Vagina (tissue), 2 donors: ENCODE results near the gene TTLL11. TPM values are rescaled to one million over a fixed set of nuclear protein-coding genes. Genes with fewer than 3 reads are reported as not detected.

Experiments
- DNase-seq, 2 donors: peaks; one replicate each; pipeline ENCODE4 v3.0.0-alpha.2; 2017; ENCODE audit errors: extremely low spot score in 2 of 2
- H3K27ac ChIP-seq: fragments of 200-600 bp; sonication (generic); one replicate; pipeline ENCODE4 v1.5.1; 2019
- H3K27me3 ChIP-seq: fragments of 200-600 bp; sonication (generic); one replicate; pipeline ENCODE4 v1.5.1; 2019
- H3K36me3 ChIP-seq, 2 donors: fragments of 200-600 bp; sonication (generic); one replicate each; pipeline ENCODE4 v1.5.1; 2017 to 2019
- H3K4me1 ChIP-seq: fragments of 200-600 bp; sonication (generic); one replicate; pipeline ENCODE4 v1.5.1; 2019
- H3K4me3 ChIP-seq, 2 donors: fragments of 200-600 bp; sonication (generic); 1 replicate in 1 of 2; 2 replicates in 1 of 2; pipeline ENCODE4 v1.5.1; 2016 to 2019
- H3K9me3 ChIP-seq: fragments of 200-600 bp; sonication (generic); one replicate; pipeline ENCODE4 v1.5.1; 2019
- CTCF ChIP-seq, 3 experiments: fragments of 450-650 bp in 2 of 3; fragments of 200-600 bp in 1 of 3; sonication (generic) in 1 of 3; IDR thresholded peaks; one replicate each; pipeline ENCODE4 v1.5.1; 2017 to 2019; ENCODE audit warnings: antibody characterized with exemption in 3 of 3, mild to moderate bottlenecking in 2 of 3, moderate library complexity in 2 of 3
- POLR2A ChIP-seq, 2 donors: fragments of 450-650 bp; IDR thresholded peaks; one replicate each; pipeline ENCODE4 v1.6.1; 2017; ENCODE audit warnings: antibody characterized with exemption in 2 of 2, mild to moderate bottlenecking in 2 of 2, moderate library complexity in 2 of 2
- POLR2AphosphoS5 ChIP-seq, 2 donors: sonication (generic); formaldehyde crosslinking; IDR thresholded peaks; one replicate each; pipeline ENCODE4 v1.9.0; 2017; ENCODE audit warnings: antibody characterized with exemption in 2 of 2, mild to moderate bottlenecking in 2 of 2, low read depth in 1 of 2; ENCODE audit not compliant: insufficient read depth in 1 of 2
- intact Hi-C: fragments of 100-400 bp; cut with DNase I; formaldehyde crosslinking; loops from one replicate; pipeline ENCODE4 v1.15.1; 2023
- total RNA-seq: library from RNA; depleted of rRNA; stranded (reverse); fragments of >200 nt; gene quantifications from one replicate; pipeline ENCODE4 v1.2.3, GENCODE V29; 2016

TTLL11 gene
- total RNA-seq, result 11.0 TPM

GRCh38 chr9:122092611-122093506 is at the start of gene TTLL11:
TSS of gene TTLL11 (minus strand) at chr9:122093308. CDS start at chr9:122093148, 160 bp downstream.
- no peak for TF ChIP-seq CTCF (IDR thresholded peaks at IDR 0.05)
- peak; percentile 88 to 92 for TF ChIP-seq POLR2AphosphoS5 (IDR thresholded peaks at IDR 0.05; ENCODE audit: insufficient read depth in 1 of 2, low read depth in 1 of 2)
- H3K4me1 ChIP-seq, result peaks cover 35% of the 10 kb centered on the region
- intact Hi-C loops, result no loop called here

GRCh38 chr9:122141671-122142070 is 48.6 kb upstream of the TTLL11 start:
- H3K4me1 ChIP-seq, result no peaks in the 10 kb centered on the region
- intact Hi-C loops, result no loop called here
- H3K36me3 ChIP-seq, result peaks cover 0 to 36% of the 10 kb centered on the region in 2 donors
- H3K27ac ChIP-seq, result no peak overlapping the region
- TF ChIP-seq POLR2A (IDR thresholded peaks at IDR 0.05) (no peak), CTCF (IDR thresholded peaks at IDR 0.05) (no peak), POLR2AphosphoS5 (IDR thresholded peaks at IDR 0.05; ENCODE audit: insufficient read depth in 1 of 2, low read depth in 1 of 2) (no peak)
- H3K4me3 ChIP-seq, result no peak overlapping the region
- no peaks in the 10 kb centered on the region for H3K27me3 ChIP-seq
- H3K9me3 ChIP-seq, result no peaks in the 10 kb centered on the region
- DNase-seq, result no peak

More at GRCh38 chr9:122092611-122093506, at the start of gene TTLL11:
- Histone ChIP-seq H3K36me3 (no peaks in the 10 kb centered on the region), H3K9me3 (no peaks in the 10 kb centered on the region), H3K4me3 (peak within 1 kb of the TSS; percentile 59 to 79), H3K27ac (peak within 1 kb of the TSS; percentile 48), H3K27me3 (no peaks in the 10 kb centered on the region)
- DNase-seq, result peak in 1 of 2 donors; percentile 97

GRCh38 chr9:122140368-122141193 is 47.5 kb upstream of the TTLL11 start:
- Histone ChIP-seq H3K4me3 (no peak overlapping the region), H3K27ac (no peak overlapping the region), H3K9me3 (no peaks in the 10 kb centered on the region), H3K4me1 (no peaks in the 10 kb centered on the region), H3K36me3 (peaks cover 0 to 29% of the 10 kb centered on the region in 2 donors), H3K27me3 (no peaks in the 10 kb centered on the region)
- no peak for TF ChIP-seq CTCF (IDR thresholded peaks at IDR 0.05)
- TF ChIP-seq POLR2AphosphoS5 (IDR thresholded peaks at IDR 0.05; ENCODE audit: insufficient read depth in 1 of 2, low read depth in 1 of 2), result no peak
- TF ChIP-seq POLR2A (IDR thresholded peaks at IDR 0.05), result no peak
- intact Hi-C loops, result no loop called here
- no peak for DNase-seq

- no peak for DNase-seq
- Histone ChIP-seq H3K9me3 (no peaks in the 10 kb centered on the region), H3K4me1 (no peaks in the 10 kb centered on the region), H3K36me3 (peaks cover 0 to 11% of the 10 kb centered on the region in 2 donors), H3K27me3 (no peaks in the 10 kb centered on the region), H3K4me3 (no peak overlapping the region), H3K27ac (no peak overlapping the region)
- TF ChIP-seq POLR2A (IDR thresholded peaks at IDR 0.05), result no peak
- TF ChIP-seq POLR2AphosphoS5 (IDR thresholded peaks at IDR 0.05; ENCODE audit: insufficient read depth in 1 of 2, low read depth in 1 of 2), result no peak
- no peak for TF ChIP-seq CTCF (IDR thresholded peaks at IDR 0.05)
- intact Hi-C loops, result no loop called here
Observed at GRCh38 chr9:122138560-122139268, 45.6 kb upstream of the TTLL11 start.
